Keratinocyte (primary cell): ENCODE data around the gene GLI3. TPM values are rescaled to one million over a fixed set of nuclear protein-coding genes. Genes with fewer than 3 reads are reported as not detected.

ENCODE experiments used
- DNase-seq: peaks from one replicate; pipeline ENCODE4 v3.0.0-alpha.2; 2011; ENCODE audit warnings: low read depth, missing footprints, low spot score
- FAIRE-seq: peaks from 2 replicates; lab custom pipeline; 2011; peaks lifted over from hg19 to GRCh38; lab: Jason Lieb, UNC
- H2AFZ ChIP-seq: 2 replicates; pipeline ENCODE4 v1.6.0; 2012; ENCODE audit warnings: low read length, control low read depth, inconsistent platforms; ENCODE audit not compliant: control insufficient read depth
- H3K27ac ChIP-seq: 2 replicates; pipeline ENCODE4 v1.5.1; 2011; ENCODE audit warnings: low read length; ENCODE audit not compliant: control insufficient read depth, insufficient read depth
- H3K27me3 ChIP-seq: 3 replicates; pipeline ENCODE4 v1.6.0; 2011; ENCODE audit warnings: low read length; ENCODE audit not compliant: control insufficient read depth, insufficient read depth; ENCODE audit errors: extremely low read depth
- H3K36me3 ChIP-seq, 2 experiments: 2 replicates in 1 of 2; 3 replicates in 1 of 2; pipeline ENCODE4 v1.5.1; 2011; ENCODE audit warnings: low read length in 2 of 2, mild to moderate bottlenecking in 1 of 2; ENCODE audit not compliant: control insufficient read depth in 2 of 2, insufficient read depth in 2 of 2; ENCODE audit errors: extremely low read depth in 1 of 2
- H3K4me1 ChIP-seq: 3 replicates; pipeline ENCODE4 v1.5.1; 2011; ENCODE audit warnings: low read length; ENCODE audit not compliant: control insufficient read depth, insufficient read depth; ENCODE audit errors: extremely low read depth
- H3K4me2 ChIP-seq: 3 replicates; pipeline ENCODE4 v1.6.0; 2011; ENCODE audit warnings: low read depth, low read length; ENCODE audit not compliant: control insufficient read depth, insufficient read depth; ENCODE audit errors: extremely low read depth
- H3K4me3 ChIP-seq, 3 experiments: fragments of 200-600 bp in 1 of 3; sonication (generic) in 1 of 3; 2 replicates in 2 of 3; 3 replicates in 1 of 3; pipeline ENCODE4 v1.5.1; 2011 to 2016; ENCODE audit warnings: low read length in 3 of 3, mild to moderate bottlenecking in 3 of 3, control low read depth in 2 of 3, inconsistent platforms in 1 of 3, low read depth in 1 of 3, mixed read lengths in 1 of 3, mixed run types in 1 of 3, moderate library complexity in 1 of 3; ENCODE audit not compliant: control insufficient read depth in 2 of 3, insufficient read depth in 2 of 3; ENCODE audit errors: extremely low read depth in 1 of 3
- H3K79me2 ChIP-seq: 2 replicates; pipeline ENCODE4 v1.6.0; 2012; ENCODE audit warnings: low read length; ENCODE audit not compliant: control insufficient read depth, insufficient read depth
- H3K9ac ChIP-seq: 3 replicates; pipeline ENCODE4 v1.6.0; 2011; ENCODE audit warnings: low read length; ENCODE audit not compliant: control insufficient read depth, insufficient read depth; ENCODE audit errors: extremely low read depth
- H3K9me1 ChIP-seq: 3 replicates; pipeline ENCODE4 v1.6.0; 2011; ENCODE audit warnings: low read length; ENCODE audit not compliant: control insufficient read depth, insufficient read depth; ENCODE audit errors: extremely low read depth
- H3K9me3 ChIP-seq: 2 replicates; pipeline ENCODE4 v1.5.1; 2012; ENCODE audit warnings: low read depth, low read length; ENCODE audit not compliant: control insufficient read depth
- H4K20me1 ChIP-seq: 3 replicates; pipeline ENCODE4 v1.6.0; 2011; ENCODE audit warnings: low read length; ENCODE audit not compliant: control insufficient read depth, insufficient read depth; ENCODE audit errors: extremely low read depth
- EZH2 ChIP-seq: IDR thresholded peaks from one replicate; pipeline ENCODE4 v1.6.1; 2012; ENCODE audit warnings: inconsistent platforms, mild to moderate bottlenecking, low read length, moderate library complexity
- dilution Hi-C: fragments of 300-500 bp; cut with MboI; formaldehyde crosslinking; loops from one replicate; pipeline ENCODE4 v1.7.0; 2020; ENCODE audit warnings: low sequenced_read_pairs; ENCODE audit not compliant: extremely low pct_ligation_motif_present
- polyA plus RNA-seq, 5 experiments: library from polyadenylated mRNA; depleted of rRNA in 3 of 5; stranded (reverse) in 3 of 5; stranded (forward) in 1 of 5; unstranded in 1 of 5; fragments of >200 nt; gene quantifications; 1 replicate in 1 of 5; 2 replicates in 3 of 5; 3 replicates in 1 of 5; pipeline versions ENCODE4 v1.2.1 to v1.2.3, GENCODE V29; 2011 to 2012; ENCODE audit warnings: missing spikeins in 2 of 5, low read depth in 1 of 5, low replicate concordance in 1 of 5
- TF ChIP-seq, protein P1 (sequence below), 3 experiments: IDR thresholded peaks in 1 of 3; conservative IDR thresholded peaks in 1 of 3; optimal IDR thresholded peaks in 1 of 3; 2 replicates in 2 of 3; 3 replicates in 1 of 3; pipeline versions ENCODE3 to v1.5.1; 2011; ENCODE audit warnings: low read length in 3 of 3, mild to moderate bottlenecking in 3 of 3, moderate library complexity in 2 of 3, control low read depth in 1 of 3, inconsistent platforms in 1 of 3; ENCODE audit not compliant: insufficient read depth in 2 of 3; ENCODE audit errors: extremely low read depth in 1 of 3

Gene GLI3
- polyA plus RNA-seq, 1 donor (not counting 4 experiments of a cell fraction or from before 2014, with no cell fraction given): 3.6 TPM

GRCh38 chr7:42070068-42070467 lies 166.9 kb downstream of the GLI3 start:
- H3K27me3 ChIP-seq: no peaks in the 10 kb centered on the region
- H3K79me2 ChIP-seq: no peaks in the 10 kb centered on the region
- no peaks in the 10 kb centered on the region for H3K36me3 ChIP-seq
- peak overlapping the region; percentile 45 for H3K27ac ChIP-seq
- dilution Hi-C loops: no loop called here
- H3K4me3 ChIP-seq: no peak overlapping the region
- FAIRE-seq: peak; percentile 92
- no peaks in the 10 kb centered on the region for H4K20me1 ChIP-seq
- peaks cover 29% of the 10 kb centered on the region for H3K4me1 ChIP-seq
- peak overlapping the region; percentile 53 for H3K4me2 ChIP-seq
- no peaks in the 10 kb centered on the region for H3K9me3 ChIP-seq
- peak; percentile 80 for DNase-seq
- TF ChIP-seq, protein P1, sequence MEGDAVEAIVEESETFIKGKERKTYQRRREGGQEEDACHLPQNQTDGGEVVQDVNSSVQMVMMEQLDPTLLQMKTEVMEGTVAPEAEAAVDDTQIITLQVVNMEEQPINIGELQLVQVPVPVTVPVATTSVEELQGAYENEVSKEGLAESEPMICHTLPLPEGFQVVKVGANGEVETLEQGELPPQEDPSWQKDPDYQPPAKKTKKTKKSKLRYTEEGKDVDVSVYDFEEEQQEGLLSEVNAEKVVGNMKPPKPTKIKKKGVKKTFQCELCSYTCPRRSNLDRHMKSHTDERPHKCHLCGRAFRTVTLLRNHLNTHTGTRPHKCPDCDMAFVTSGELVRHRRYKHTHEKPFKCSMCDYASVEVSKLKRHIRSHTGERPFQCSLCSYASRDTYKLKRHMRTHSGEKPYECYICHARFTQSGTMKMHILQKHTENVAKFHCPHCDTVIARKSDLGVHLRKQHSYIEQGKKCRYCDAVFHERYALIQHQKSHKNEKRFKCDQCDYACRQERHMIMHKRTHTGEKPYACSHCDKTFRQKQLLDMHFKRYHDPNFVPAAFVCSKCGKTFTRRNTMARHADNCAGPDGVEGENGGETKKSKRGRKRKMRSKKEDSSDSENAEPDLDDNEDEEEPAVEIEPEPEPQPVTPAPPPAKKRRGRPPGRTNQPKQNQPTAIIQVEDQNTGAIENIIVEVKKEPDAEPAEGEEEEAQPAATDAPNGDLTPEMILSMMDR (optimal IDR thresholded peaks at IDR 0.05 in 1 of 3, IDR thresholded peaks at IDR 0.05 in 1 of 3, conservative IDR thresholded peaks at IDR 0.05 in 1 of 3; ENCODE audit: extremely low read depth in 1 of 3, insufficient read depth in 2 of 3, low read length in 3 of 3): no peak
- TF ChIP-seq EZH2: no peak
- H3K9me1 ChIP-seq: no peaks in the 10 kb centered on the region
- no peak overlapping the region for H2AFZ ChIP-seq
- no peak overlapping the region for H3K9ac ChIP-seq

DNA sequence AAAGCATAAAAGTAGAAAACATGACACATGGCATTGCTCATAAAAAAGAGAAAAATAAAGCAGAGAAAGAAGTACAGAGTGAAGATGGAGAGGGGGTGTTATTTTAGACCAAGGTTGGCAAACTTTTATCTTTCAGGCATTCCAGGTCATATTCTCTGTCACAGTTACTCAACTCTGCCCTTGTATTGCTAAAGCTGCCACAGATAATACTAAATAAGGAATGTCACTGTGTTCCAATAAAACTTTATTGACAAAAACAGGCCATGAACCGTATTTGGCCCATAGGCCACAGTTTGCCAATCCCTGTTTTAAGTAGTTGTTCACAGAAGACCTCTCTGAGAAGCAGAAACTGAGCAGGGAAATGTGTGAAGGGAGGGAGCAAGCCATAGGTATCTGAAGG lies 167.4 kb downstream of the GLI3 start:
- peak overlapping the region; percentile 53 for H3K27ac ChIP-seq
- no peaks in the 10 kb centered on the region for H3K36me3 ChIP-seq
- dilution Hi-C loops: no loop called here
- no peaks in the 10 kb centered on the region for H3K9me3 ChIP-seq
- peak overlapping the region; percentile 45 for H3K4me2 ChIP-seq
- peaks cover 29% of the 10 kb centered on the region for H3K4me1 ChIP-seq
- DNase-seq (no peak), FAIRE-seq (no peak)
- peak overlapping the region; percentile 31 for H2AFZ ChIP-seq
- H3K79me2 ChIP-seq: no peaks in the 10 kb centered on the region
- H3K4me3 ChIP-seq: peak overlapping the region in 1 of 3 experiments; percentile 13
- no peak overlapping the region for H3K9ac ChIP-seq
- no peaks in the 10 kb centered on the region for H3K9me1 ChIP-seq
- no peaks in the 10 kb centered on the region for H4K20me1 ChIP-seq
- TF ChIP-seq, protein P1 (optimal IDR thresholded peaks at IDR 0.05 in 1 of 3, IDR thresholded peaks at IDR 0.05 in 1 of 3, conservative IDR thresholded peaks at IDR 0.05 in 1 of 3; ENCODE audit: extremely low read depth in 1 of 3, insufficient read depth in 2 of 3, low read length in 3 of 3): no peak
- TF ChIP-seq EZH2: no peak
- no peaks in the 10 kb centered on the region for H3K27me3 ChIP-seq
